ENCODE measurements around the gene CRIP3.

Gene CRIP3

GRCh38 chr6:43287717-43288679 is 20.6 kb downstream of the CRIP3 start:
- no peak for DNase-seq (ENCODE audit: low read depth, low spot score)

DNA sequence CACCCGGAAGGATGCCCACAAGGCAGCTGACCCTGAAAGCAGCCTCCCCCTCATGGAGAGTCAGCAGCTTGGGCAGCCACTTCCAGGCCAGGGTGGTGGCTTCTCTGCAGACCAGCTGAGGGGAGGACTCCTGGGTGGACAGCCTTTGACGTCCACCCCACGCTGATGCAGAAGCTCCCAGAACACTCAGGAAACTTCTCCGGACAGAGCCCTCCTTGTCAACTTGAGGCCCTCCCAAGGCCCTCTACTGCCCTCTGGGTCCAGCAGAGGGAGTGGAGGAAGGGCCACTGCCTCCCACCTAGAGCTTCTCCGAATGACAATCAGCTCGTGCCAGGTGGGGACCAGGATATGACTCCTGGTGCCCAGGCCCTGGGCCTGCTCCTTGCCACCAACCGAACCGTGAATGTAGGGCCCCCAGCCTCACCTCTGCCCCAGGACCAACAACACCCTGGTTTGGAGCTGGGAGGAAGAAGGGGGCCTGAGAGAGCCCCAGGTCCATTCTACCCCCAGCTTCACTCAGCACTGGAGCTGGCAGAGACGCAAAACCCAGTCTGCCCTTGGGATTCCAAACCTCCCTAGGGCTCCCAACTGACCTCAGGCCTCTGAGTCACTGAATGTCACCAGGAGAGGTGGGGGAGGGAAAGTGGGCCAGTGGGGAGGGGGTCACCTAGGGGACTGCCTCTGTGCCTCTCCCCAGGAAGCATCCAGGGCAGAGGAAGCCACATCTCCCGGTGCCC is 21.5 kb downstream of the CRIP3 start:
- DNase-seq (ENCODE audit: low read depth, low spot score), result no peak

DNA sequence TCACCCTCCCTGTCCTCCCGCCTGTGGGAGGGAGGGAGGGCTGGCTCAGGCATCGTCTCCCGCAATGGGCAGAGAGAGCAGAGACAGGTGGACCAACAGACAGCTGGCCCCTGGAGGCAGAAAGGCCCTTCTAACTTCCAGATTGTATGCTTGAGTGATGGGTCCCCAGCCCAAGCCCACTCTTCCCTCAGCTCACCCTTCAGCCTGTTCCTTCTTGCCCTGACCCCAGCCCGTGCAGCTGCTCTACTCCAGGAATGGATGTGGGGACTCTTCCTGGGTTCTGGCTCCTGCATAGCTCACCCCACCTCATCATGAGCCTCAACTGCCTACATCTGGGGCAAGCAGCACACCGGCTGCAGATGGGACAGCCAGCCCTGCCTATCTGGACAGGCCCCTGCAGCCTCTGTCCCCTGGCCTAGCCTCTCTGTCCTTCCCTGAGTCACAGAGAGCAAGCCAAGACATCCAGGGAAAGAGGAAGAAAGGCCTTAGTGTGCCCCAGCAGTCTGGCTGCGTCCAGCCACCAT is 22.1 kb downstream of the CRIP3 start:
- DNase-seq (ENCODE audit: low read depth, low spot score), result no peak

DNA sequence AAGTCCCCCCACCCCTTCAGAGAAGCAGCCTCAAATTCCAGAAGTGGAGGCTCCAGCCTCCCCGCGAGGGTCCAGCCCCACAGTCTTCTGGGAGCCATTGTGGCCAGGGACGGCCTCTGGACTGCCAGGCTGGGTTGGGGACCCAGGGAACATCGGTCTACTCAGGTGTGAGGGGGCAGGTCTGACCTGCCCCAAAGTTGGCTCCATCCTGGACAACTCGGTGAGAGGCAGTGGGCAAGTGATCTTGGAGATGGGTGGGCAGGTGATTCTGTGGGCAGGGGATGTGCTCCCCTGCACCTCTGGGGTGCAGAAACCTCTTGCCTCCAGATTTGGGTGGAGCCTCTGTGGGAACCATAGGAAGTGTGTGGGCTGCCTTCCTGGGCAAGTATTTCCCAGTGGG is 22.8 kb downstream of the CRIP3 start:
- DNase-seq (ENCODE audit: low read depth, low spot score), result no peak

DNA sequence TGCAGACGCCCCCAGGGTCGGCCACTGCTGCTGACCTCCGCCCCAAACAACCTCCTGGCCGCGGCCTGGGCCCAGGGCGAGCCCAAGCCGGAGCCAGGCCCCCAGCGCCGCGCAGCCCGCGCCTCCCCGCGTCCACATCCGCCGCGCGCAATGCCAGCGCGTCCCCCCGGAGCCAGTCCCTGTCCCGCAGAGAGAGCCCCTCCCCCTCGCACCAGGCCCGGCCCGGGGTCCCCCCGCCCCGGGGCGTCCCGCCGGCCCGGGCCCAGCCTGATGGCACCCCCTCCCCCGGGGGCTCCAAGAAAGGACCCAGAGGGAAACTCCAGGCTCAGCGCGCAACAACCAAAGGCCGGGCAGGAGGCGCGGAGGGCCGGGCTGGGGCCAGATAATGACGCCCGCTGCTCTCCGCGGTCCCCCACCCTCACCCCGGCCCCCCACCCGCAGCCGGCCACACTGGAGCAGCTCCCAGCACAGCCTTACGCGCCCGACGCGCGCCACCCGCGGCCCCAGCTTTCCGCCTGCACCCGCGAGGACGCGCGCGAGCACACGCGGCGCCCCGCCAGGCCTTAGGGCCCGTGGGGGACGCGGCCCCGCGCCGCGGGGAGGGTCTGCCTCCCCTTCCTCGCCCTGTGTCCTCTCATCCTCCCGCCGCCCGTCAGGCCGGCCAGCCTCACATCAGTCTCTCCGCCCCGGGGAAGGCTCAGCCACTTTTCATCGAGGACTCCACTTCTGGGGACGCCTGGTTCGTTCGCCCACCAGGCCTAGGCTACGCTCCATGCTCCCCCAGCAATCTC is 23.4 kb downstream of the CRIP3 start:
- no peak for DNase-seq (ENCODE audit: low read depth, low spot score)

GRCh38 chr6:43283905-43284304 is 24.7 kb downstream of the CRIP3 start:
- no peak for DNase-seq (ENCODE audit: low read depth, low spot score)

- DNase-seq (ENCODE audit: low read depth, low spot score), result no peak
Measured at GRCh38 chr6:43283514-43283901, 25.1 kb downstream of the CRIP3 start.

GRCh38 chr6:43282636-43283513 is 25.8 kb downstream of the CRIP3 start:
- DNase-seq (ENCODE audit: low read depth, low spot score), result no peak

- DNase-seq (ENCODE audit: low read depth, low spot score), result no peak
Measured at GRCh38 chr6:43282060-43282459, 26.6 kb downstream of the CRIP3 start.

GRCh38 chr6:43280234-43280633 is 28.4 kb downstream of the CRIP3 start:
- DNase-seq (ENCODE audit: low read depth, low spot score), result no peak

- DNase-seq (ENCODE audit: low read depth, low spot score), result no peak
Measured at GRCh38 chr6:43278524-43279078, 30.0 kb downstream of the CRIP3 start.

GRCh38 chr6:43277643-43278523 is 30.7 kb downstream of the CRIP3 start:
- DNase-seq (ENCODE audit: low read depth, low spot score), result no peak

DNA sequence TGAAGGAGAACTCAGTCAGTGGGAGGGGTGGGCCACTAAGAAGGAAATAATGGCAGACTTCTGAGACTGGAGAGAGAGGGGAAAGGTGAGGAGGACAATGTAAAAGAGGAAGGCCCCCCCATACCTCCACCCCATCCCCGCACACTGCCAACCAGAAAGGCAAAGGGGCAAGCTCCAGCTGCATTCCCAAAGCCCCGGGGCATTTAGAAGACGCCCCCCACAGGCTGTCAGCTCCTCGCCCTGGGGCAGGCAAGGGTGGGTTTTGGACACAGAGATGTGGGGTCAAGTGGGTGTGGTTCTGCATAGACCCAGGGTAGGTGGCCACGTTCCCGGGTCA is 31.4 kb downstream of the CRIP3 start:
- DNase-seq (ENCODE audit: low read depth, low spot score), result no peak

DNA sequence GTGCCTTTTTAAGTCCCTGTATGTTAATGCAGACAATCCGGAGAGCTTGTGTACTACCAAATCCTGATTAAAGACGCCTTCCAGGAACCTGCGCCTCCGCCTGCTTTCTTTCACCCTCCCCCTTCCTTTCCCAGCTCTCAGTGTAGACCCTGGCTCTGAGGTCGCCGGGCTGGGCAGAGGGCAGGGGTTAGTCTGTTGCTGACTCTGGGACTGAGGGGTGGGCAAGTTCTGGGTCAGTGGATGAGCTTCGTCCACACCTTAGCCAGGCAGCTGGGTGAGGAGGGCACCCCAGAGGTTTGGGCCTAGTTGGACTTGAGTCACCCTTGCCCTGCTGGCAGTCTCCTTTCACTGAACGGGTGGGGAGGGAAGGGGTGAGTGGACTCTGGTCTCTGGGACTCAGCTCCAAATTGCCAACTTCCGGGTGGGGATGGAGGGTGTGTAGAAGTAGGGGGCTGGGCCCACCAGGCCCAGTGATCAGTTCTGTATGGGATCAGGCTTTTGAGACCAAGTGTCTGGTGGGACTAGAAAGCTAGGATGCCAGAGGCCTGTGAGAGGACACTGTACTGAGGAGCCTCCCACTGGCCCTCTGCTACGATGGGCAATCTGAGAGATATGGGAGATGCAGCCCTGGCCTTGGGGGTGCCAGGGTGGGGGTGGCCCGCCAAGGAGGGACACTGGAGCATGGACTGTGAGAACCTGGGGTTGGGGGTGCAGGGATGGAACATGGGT is 31.9 kb downstream of the CRIP3 start:
- DNase-seq (ENCODE audit: low read depth, low spot score), result no peak

DNA sequence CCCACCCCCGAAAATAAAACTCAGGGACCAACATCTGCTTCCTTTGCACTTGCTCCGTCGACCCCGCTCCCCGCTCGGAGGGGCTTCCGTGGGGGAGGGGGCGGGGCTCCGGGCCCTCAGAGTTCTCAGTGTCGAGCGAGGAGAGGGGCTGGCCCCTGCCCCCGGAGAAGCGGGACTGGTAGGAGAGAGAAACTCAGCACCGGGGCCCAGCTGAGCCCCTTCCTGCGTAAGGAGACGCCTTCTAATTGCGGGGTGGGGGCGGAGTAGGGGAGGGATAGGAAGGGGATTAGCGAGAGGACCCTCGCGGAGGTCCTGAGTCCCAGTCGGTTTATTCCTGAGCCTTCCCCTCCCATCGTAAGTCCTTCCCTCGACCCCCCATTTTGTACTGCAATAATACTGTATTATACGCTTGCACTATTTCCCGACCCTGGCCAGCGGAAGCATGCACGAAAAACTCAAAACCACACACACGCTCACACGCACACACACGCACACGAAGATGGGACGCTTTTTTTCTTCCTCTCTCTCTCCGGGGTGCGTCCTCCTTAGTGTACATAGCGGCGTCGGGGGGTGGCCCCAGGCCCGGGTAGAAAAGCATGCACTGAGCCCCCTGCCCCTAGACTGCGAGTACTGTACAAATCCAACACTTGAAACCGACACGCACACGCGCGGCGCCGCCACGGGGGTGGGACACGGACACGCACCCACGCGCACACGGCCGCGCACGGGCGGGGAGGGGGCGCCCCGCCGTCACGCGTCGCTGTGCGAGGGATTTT is 32.6 kb downstream of the CRIP3 start:
- DNase-seq (ENCODE audit: low read depth, low spot score), result no peak

- DNase-seq (ENCODE audit: low read depth, low spot score), result no peak
Measured at GRCh38 chr6:43274916-43275597, 33.6 kb downstream of the CRIP3 start.

DNA sequence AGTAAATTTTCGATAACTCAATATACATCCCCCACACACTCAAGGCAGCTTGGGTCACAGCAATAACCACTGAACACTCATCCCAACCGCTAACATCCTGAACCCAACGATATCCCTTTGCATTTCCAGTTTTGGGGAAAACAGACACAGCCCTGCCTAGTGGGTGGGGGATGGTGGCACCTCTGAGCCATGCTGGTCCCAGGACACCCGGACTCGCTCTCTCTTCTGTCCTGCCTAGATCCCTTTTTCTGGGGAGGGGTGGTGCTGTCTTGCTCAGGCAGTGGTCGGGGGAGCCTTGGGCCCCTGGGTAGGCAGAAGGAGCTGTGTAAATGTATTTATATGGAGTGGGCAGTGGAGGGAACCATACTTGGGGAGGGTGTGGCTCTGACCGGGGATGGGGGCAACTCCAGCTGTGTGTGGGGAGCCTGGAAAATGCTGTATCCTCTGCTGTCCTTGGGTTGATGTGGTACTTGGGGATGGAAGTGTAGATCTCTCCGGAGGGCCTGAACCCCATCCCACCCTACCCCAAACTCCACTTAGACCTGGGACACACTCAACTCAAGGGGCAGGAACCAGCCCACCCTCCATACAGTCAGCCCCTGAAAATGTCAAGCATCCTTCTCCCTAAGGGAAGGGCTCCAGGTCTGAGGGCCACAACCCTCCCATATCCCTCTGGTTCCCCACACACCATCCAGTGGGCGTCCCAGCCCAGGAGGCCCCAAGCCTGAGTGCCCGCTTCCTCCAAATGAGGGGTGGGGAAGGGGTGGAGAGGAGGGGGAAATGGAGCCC is 34.3 kb downstream of the CRIP3 start:
- no peak for DNase-seq (ENCODE audit: low read depth, low spot score)

Data from iPS DF 19.7 (cell line).